HL-60 (cell line): ENCODE measurements around the gene IFFO2.

Experiments
- POLR2AphosphoS5 ChIP-seq: IDR thresholded peaks from 2 replicates; pipeline ENCODE4 v1.6.1; 2012; ENCODE audit warnings: low read depth
- SPI1 ChIP-seq: IDR thresholded peaks from 2 replicates; pipeline ENCODE4 v1.6.1; 2012; ENCODE audit warnings: low read depth, mild to moderate bottlenecking, borderline replicate concordance
- TF ChIP-seq, protein P1 (sequence below): IDR thresholded peaks from one replicate; pipeline ENCODE4 v1.5.1; 2011; ENCODE audit warnings: low read length, control low read depth, inconsistent platforms; ENCODE audit not compliant: insufficient read depth
- TF ChIP-seq, protein P2 (sequence below): IDR thresholded peaks from 2 replicates; pipeline ENCODE4 v1.6.1; 2012; ENCODE audit warnings: low read depth; ENCODE audit not compliant: insufficient replicate concordance

DNA sequence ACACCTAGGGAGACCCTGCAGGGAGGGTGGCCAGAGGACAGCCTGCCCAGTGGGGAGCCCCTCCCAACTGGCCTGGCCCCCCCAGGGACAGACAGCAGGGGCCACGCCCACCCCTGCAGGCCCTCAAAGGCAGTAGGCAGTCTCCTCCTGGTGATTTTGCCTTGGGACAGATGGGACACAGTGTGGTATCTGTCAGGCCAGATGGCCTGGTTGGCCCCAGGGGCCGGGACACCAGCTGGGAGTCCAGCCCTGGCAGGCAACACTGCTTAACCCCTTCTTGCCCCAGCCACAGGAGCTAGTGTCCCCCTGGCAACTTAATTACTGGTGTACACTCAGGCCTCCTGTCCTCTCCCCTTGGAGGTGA lies 17.8 kb downstream of the IFFO2 start:
- TF ChIP-seq, protein P1, sequence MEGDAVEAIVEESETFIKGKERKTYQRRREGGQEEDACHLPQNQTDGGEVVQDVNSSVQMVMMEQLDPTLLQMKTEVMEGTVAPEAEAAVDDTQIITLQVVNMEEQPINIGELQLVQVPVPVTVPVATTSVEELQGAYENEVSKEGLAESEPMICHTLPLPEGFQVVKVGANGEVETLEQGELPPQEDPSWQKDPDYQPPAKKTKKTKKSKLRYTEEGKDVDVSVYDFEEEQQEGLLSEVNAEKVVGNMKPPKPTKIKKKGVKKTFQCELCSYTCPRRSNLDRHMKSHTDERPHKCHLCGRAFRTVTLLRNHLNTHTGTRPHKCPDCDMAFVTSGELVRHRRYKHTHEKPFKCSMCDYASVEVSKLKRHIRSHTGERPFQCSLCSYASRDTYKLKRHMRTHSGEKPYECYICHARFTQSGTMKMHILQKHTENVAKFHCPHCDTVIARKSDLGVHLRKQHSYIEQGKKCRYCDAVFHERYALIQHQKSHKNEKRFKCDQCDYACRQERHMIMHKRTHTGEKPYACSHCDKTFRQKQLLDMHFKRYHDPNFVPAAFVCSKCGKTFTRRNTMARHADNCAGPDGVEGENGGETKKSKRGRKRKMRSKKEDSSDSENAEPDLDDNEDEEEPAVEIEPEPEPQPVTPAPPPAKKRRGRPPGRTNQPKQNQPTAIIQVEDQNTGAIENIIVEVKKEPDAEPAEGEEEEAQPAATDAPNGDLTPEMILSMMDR, result no peak
- no peak for TF ChIP-seq POLR2AphosphoS5
- no peak for TF ChIP-seq SPI1
- TF ChIP-seq, protein P2, sequence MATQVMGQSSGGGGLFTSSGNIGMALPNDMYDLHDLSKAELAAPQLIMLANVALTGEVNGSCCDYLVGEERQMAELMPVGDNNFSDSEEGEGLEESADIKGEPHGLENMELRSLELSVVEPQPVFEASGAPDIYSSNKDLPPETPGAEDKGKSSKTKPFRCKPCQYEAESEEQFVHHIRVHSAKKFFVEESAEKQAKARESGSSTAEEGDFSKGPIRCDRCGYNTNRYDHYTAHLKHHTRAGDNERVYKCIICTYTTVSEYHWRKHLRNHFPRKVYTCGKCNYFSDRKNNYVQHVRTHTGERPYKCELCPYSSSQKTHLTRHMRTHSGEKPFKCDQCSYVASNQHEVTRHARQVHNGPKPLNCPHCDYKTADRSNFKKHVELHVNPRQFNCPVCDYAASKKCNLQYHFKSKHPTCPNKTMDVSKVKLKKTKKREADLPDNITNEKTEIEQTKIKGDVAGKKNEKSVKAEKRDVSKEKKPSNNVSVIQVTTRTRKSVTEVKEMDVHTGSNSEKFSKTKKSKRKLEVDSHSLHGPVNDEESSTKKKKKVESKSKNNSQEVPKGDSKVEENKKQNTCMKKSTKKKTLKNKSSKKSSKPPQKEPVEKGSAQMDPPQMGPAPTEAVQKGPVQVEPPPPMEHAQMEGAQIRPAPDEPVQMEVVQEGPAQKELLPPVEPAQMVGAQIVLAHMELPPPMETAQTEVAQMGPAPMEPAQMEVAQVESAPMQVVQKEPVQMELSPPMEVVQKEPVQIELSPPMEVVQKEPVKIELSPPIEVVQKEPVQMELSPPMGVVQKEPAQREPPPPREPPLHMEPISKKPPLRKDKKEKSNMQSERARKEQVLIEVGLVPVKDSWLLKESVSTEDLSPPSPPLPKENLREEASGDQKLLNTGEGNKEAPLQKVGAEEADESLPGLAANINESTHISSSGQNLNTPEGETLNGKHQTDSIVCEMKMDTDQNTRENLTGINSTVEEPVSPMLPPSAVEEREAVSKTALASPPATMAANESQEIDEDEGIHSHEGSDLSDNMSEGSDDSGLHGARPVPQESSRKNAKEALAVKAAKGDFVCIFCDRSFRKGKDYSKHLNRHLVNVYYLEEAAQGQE, result no peak
